HepG2 (cell line): ENCODE measurements around the gene IGF2BP3. TPM values are rescaled to one million over a fixed set of nuclear protein-coding genes. Genes with fewer than 3 reads are reported as not detected.

Source experiments
- ATAC-seq: fragments of 200-7000 bp; cut with Tn5 transposase; 3 replicates; pipeline ENCODE4 v1.9.1; 2020; ENCODE audit warnings: mild to moderate bottlenecking, moderate library complexity
- BruUV-seq: library from RNA; stranded (reverse); fragments of 400-500 nt; replicated peaks from 2 replicates; lab custom pipeline; 2021; lab: Mats Ljungman, UMichigan
- CTCF ChIA-PET: fragments of 300-600 bp; formaldehyde crosslinking; extraction: SDS; loops from one replicate; lab custom pipeline; 2021; ENCODE audit warnings: low total read pairs, inconsistent platforms, low intra/inter-chr PET ratio; lab: Yijun Ruan, JAX
- POLR2A ChIA-PET: fragments of 350-600 bp; sonication (Branson Sonifier 250); formaldehyde crosslinking; loops from one replicate; lab custom pipeline; 2020; ENCODE audit warnings: antibody characterized with exemption, inconsistent platforms; lab: Yijun Ruan, JAX
- DNase-seq: peaks from one replicate; pipeline ENCODE4 v3.0.0-alpha.2; 2015; ENCODE audit warnings: low spot score
- FAIRE-seq: peaks from 3 replicates; lab custom pipeline; 2011; peaks lifted over from hg19 to GRCh38; lab: Jason Lieb, UNC
- H2AFZ ChIP-seq: one replicate; pipeline ENCODE4 v1.6.1; 2011; ENCODE audit warnings: low read length, inconsistent platforms
- H3K27ac ChIP-seq: fragments of 300-600 bp; 3 replicates; pipeline ENCODE4 v1.8.0; 2011; ENCODE audit warnings: mixed run types, mild to moderate bottlenecking, mixed read lengths, low read length, inconsistent platforms; ENCODE audit not compliant: insufficient read depth; ENCODE audit errors: extremely low read length
- H3K27me3 ChIP-seq, 2 experiments: fragments of 200-600 bp in 1 of 2; 2 replicates in 1 of 2; 3 replicates in 1 of 2; pipeline versions ENCODE4 v1.6.0 to v1.8.0; 2011; ENCODE audit warnings: low read length in 2 of 2, mild to moderate bottlenecking in 2 of 2, moderate library complexity in 2 of 2, inconsistent platforms in 1 of 2; ENCODE audit not compliant: insufficient read depth in 2 of 2, control insufficient read depth in 1 of 2
- H3K36me3 ChIP-seq, 2 experiments: fragments of 200-600 bp in 1 of 2; replicated peaks in 1 of 2; 2 replicates in 1 of 2; 3 replicates in 1 of 2; pipeline versions ENCODE4 v1.5.1 to v1.8.0; 2011; ENCODE audit warnings: low read length in 2 of 2, inconsistent platforms in 1 of 2; ENCODE audit not compliant: insufficient read depth in 2 of 2, control insufficient read depth in 1 of 2
- H3K4me1 ChIP-seq: 2 replicates; pipeline ENCODE4 v1.5.1; 2012; ENCODE audit warnings: low read length, inconsistent platforms; ENCODE audit not compliant: insufficient read depth
- H3K4me2 ChIP-seq: 2 replicates; pipeline ENCODE4 v1.6.0; 2011; ENCODE audit warnings: low read depth, low read length, inconsistent platforms
- H3K4me3 ChIP-seq, 3 experiments: fragments of 200-600 bp in 1 of 3; sonication (generic), shearing (Covaris generic) in 1 of 3; replicated peaks in 1 of 3; 2 replicates each; pipeline ENCODE4 v1.5.1; 2011 to 2016; ENCODE audit warnings: low read length in 3 of 3, inconsistent platforms in 2 of 3, low read depth in 2 of 3, mild to moderate bottlenecking in 2 of 3, control low read depth in 1 of 3, mixed read lengths in 1 of 3; ENCODE audit not compliant: insufficient read depth in 1 of 3
- H3K79me2 ChIP-seq: one replicate; pipeline ENCODE4 v1.6.1; 2011; ENCODE audit warnings: low read length, inconsistent platforms; ENCODE audit not compliant: insufficient read depth
- H3K9ac ChIP-seq: 2 replicates; pipeline ENCODE4 v1.6.0; 2011; ENCODE audit warnings: mild to moderate bottlenecking, low read depth, low read length, inconsistent platforms; ENCODE audit not compliant: insufficient read depth
- H3K9me3 ChIP-seq: 2 replicates; pipeline ENCODE4 v1.5.1; 2012; ENCODE audit warnings: mild to moderate bottlenecking, low read length
- H4K20me1 ChIP-seq: 2 replicates; pipeline ENCODE4 v1.6.0; 2011; ENCODE audit warnings: inconsistent platforms, mild to moderate bottlenecking, low read length, moderate library complexity; ENCODE audit not compliant: insufficient read depth
- HES4 ChIP-seq: sonication (generic); formaldehyde crosslinking; IDR thresholded peaks from 2 replicates; pipeline ENCODE4 v1.9.0; 2021; ENCODE audit warnings: mild to moderate bottlenecking, missing genetic modification reagents, borderline replicate concordance
- NR2F2 ChIP-seq: IDR thresholded peaks from 2 replicates; pipeline ENCODE4 v1.6.1; 2012; ENCODE audit warnings: low read depth, inconsistent platforms, borderline replicate concordance
- THAP11 ChIP-seq: IDR thresholded peaks from 2 replicates; pipeline ENCODE4 v1.6.1; 2016; ENCODE audit warnings: missing biosample characterization, missing genetic modification reagents
- ZFP90 ChIP-seq: sonication (generic); formaldehyde crosslinking; IDR thresholded peaks from 2 replicates; pipeline ENCODE4 v1.8.0; 2022; ENCODE audit warnings: missing genetic modification reagents, mild to moderate bottlenecking, inconsistent platforms, borderline replicate concordance
- ZFX ChIP-seq: sonication (generic); formaldehyde crosslinking; IDR thresholded peaks from 2 replicates; pipeline ENCODE4 v1.4.0; 2020; ENCODE audit warnings: mild to moderate bottlenecking, low read depth, missing genetic modification reagents, moderate library complexity
- ZNF816 ChIP-seq: sonication (generic); formaldehyde crosslinking; IDR thresholded peaks from 2 replicates; pipeline ENCODE4 v1.8.0; 2022; ENCODE audit warnings: missing genetic modification reagents, mild to moderate bottlenecking, borderline replicate concordance
- WGBS: methylation state at CpG from one replicate; pipeline ENCODE4 v1.1.6; 2017; ENCODE audit warnings: low lambda C conversion rate; 5-methylcytosine and 5-hydroxymethylcytosine counted together
- in situ Hi-C: cut with HindIII; loops from 2 replicates; pipeline ENCODE4 v1.10.0; 2017; ENCODE audit warnings: low pct_unique_long_range_greater_than_20kb; ENCODE audit not compliant: extremely low pct_ligation_motif_present
- intact Hi-C: fragments of 100-400 bp; cut with micrococcal nuclease; formaldehyde crosslinking; loops from one replicate; pipeline ENCODE4 v1.10.0; 2022; ENCODE audit not compliant: unreplicated experiment
- polyA plus RNA-seq, 8 experiments: library from polyadenylated mRNA; depleted of rRNA in 3 of 8; stranded (reverse) in 7 of 8; unstranded in 1 of 8; fragments of >200 nt; fragmentation: Illumina TruSeq in 4 of 8; extraction: Trizol in 4 of 8; gene quantifications; 2 replicates each; pipeline versions ENCODE4 v1.2.1 to v1.2.3, GENCODE V29; 2011 to 2016; ENCODE audit warnings: low read depth in 4 of 8, missing spikeins in 1 of 8, mixed read lengths in 1 of 8; ENCODE audit not compliant: insufficient read depth in 1 of 8
- total RNA-seq, 5 experiments: library from RNA; depleted of rRNA; stranded (reverse); fragments of >200 nt; fragmentation: Illumina TruSeq; extraction: Trizol; gene quantifications; 2 replicates each; pipeline ENCODE4 v1.2.3, GENCODE V29; 2016; ENCODE audit warnings: low read depth in 1 of 5
- TF ChIP-seq, protein P1 (sequence below): sonication (generic); formaldehyde crosslinking; IDR thresholded peaks from 2 replicates; pipeline ENCODE4 v1.4.0; 2020; ENCODE audit warnings: missing genetic modification reagents, borderline replicate concordance
- TF ChIP-seq, protein P2 (sequence below): sonication (generic); formaldehyde crosslinking; conservative IDR thresholded peaks from 2 replicates; pipeline ENCODE4 v1.8.0; 2022; ENCODE audit warnings: mild to moderate bottlenecking, moderate library complexity, missing genetic modification reagents
- TF ChIP-seq, protein P3 (sequence below): sonication (generic); formaldehyde crosslinking; IDR thresholded peaks from 2 replicates; pipeline ENCODE4 v1.5.0; 2020; ENCODE audit warnings: missing genetic modification reagents
- TF ChIP-seq, protein P4 (sequence below): sonication (generic); formaldehyde crosslinking; IDR thresholded peaks from 2 replicates; pipeline ENCODE4 v1.5.0; 2020; ENCODE audit warnings: mild to moderate bottlenecking, missing genetic modification reagents

Gene IGF2BP3
- total and polyA plus RNA-seq, 2 of the 13 experiments (the other 11 are each of a cell fraction or from before 2014, with no cell fraction given): 37.7 to 39.5 TPM

DNA sequence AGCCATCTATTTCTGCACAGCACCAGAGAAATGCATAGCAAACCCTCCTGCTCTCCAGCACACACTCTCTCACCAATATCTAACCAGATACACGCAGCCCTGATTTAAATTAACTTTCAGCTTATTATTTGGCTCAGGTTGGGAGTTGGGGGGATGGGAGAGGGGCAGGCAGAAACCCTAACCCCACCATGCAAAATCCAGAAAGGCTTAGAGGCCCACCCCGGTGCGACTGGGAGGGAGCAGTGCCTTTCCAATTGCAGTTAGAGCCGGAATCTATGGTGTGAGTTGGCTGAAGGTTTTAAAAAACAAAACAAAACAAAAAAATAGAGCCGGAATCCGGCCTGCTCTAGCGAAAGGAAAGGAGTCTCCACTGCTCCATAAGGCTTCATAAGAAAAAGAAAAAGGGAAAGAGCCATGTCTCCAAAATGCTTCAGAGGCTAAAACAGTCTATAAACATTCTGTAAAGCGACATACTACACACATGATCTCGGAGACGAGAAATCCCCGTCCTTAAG is 2.9 kb downstream of the IGF2BP3 start:
- Histone ChIP-seq H3K9me3 (no peaks in the 10 kb centered on the region), H3K4me2 (peak overlapping the region; percentile 92), H3K27ac (peak overlapping the region; percentile 96), H3K36me3 (0 out of 5 replicates have a peak, but pooled peaks cover 0 to 6% of the 10 kb centered on the region in 2 experiments), H2AFZ (no peak overlapping the region), H4K20me1 (peaks cover 27% of the 10 kb centered on the region), H3K4me1 (peaks cover 47% of the 10 kb centered on the region), H3K27me3 (no peaks in the 10 kb centered on the region; a peak in 1 of 5 replicates), H3K9ac (peak overlapping the region; percentile 94), H3K4me3 (peak overlapping the region; percentile 86 to 93 (median 91)), H3K79me2 (peaks cover 90% of the 10 kb centered on the region)
- BruUV-seq: no TSS peak
- intact Hi-C loops: no loop called here
- DNase-seq (no peak), ATAC-seq (no peak), FAIRE-seq (no peak)
- in situ Hi-C loops: no loop called here
- 0 out of 2 replicates have a peak, but pooled peaks have one; percentile 14 for TF ChIP-seq THAP11 (CRISPR knock-in tag)
- TF ChIP-seq, protein P1, sequence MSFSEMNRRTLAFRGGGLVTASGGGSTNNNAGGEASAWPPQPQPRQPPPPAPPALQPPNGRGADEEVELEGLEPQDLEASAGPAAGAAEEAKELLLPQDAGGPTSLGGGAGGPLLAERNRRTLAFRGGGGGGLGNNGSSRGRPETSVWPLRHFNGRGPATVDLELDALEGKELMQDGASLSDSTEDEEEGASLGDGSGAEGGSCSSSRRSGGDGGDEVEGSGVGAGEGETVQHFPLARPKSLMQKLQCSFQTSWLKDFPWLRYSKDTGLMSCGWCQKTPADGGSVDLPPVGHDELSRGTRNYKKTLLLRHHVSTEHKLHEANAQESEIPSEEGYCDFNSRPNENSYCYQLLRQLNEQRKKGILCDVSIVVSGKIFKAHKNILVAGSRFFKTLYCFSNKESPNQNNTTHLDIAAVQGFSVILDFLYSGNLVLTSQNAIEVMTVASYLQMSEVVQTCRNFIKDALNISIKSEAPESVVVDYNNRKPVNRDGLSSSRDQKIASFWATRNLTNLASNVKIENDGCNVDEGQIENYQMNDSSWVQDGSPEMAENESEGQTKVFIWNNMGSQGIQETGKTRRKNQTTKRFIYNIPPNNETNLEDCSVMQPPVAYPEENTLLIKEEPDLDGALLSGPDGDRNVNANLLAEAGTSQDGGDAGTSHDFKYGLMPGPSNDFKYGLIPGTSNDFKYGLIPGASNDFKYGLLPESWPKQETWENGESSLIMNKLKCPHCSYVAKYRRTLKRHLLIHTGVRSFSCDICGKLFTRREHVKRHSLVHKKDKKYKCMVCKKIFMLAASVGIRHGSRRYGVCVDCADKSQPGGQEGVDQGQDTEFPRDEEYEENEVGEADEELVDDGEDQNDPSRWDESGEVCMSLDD (CRISPR knock-in tag): 0 out of 2 replicates have a peak, but pooled peaks have one; percentile 13
- no peak for TF ChIP-seq NR2F2
- TF ChIP-seq ZFP90 (CRISPR knock-in tag): no peak
- TF ChIP-seq, protein P2, sequence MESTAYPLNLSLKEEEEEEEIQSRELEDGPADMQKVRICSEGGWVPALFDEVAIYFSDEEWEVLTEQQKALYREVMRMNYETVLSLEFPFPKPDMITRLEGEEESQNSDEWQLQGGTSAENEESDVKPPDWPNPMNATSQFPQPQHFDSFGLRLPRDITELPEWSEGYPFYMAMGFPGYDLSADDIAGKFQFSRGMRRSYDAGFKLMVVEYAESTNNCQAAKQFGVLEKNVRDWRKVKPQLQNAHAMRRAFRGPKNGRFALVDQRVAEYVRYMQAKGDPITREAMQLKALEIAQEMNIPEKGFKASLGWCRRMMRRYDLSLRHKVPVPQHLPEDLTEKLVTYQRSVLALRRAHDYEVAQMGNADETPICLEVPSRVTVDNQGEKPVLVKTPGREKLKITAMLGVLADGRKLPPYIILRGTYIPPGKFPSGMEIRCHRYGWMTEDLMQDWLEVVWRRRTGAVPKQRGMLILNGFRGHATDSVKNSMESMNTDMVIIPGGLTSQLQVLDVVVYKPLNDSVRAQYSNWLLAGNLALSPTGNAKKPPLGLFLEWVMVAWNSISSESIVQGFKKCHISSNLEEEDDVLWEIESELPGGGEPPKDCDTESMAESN (CRISPR knock-in tag): 0 out of 2 replicates have a peak, but pooled peaks have one; percentile 35
- TF ChIP-seq ZFX (CRISPR knock-in tag): no peak; the same call in 1 of the 2 replicates
- 0 out of 2 replicates have a peak, but pooled peaks have one; percentile 37 for TF ChIP-seq ZNF816 (CRISPR knock-in tag)
- no peak for TF ChIP-seq HES4 (CRISPR knock-in tag)
- TF ChIP-seq, protein P3, sequence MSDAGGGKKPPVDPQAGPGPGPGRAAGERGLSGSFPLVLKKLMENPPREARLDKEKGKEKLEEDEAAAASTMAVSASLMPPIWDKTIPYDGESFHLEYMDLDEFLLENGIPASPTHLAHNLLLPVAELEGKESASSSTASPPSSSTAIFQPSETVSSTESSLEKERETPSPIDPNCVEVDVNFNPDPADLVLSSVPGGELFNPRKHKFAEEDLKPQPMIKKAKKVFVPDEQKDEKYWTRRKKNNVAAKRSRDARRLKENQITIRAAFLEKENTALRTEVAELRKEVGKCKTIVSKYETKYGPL: no peak
- TF ChIP-seq, protein P4, sequence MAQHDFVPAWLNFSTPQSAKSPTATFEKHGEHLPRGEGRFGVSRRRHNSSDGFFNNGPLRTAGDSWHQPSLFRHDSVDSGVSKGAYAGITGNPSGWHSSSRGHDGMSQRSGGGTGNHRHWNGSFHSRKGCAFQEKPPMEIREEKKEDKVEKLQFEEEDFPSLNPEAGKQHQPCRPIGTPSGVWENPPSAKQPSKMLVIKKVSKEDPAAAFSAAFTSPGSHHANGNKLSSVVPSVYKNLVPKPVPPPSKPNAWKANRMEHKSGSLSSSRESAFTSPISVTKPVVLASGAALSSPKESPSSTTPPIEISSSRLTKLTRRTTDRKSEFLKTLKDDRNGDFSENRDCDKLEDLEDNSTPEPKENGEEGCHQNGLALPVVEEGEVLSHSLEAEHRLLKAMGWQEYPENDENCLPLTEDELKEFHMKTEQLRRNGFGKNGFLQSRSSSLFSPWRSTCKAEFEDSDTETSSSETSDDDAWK (CRISPR knock-in tag): no peak
- WGBS: under 1% methylated on average over 11 of the region's 11 CpGs
- POLR2A ChIA-PET: interaction anchor here (0.8 to 2.2 kb wide), 12 partner anchors 9 to 194 kb away, joined by 3 to 8 read pairs (median 4); partner anchors contain the start of genes MALSU1 and TRA2A
- CTCF ChIA-PET: no interaction called here
